Measurements from ENCODE around the gene B3GAT1. TPM values are rescaled to one million over a fixed set of nuclear protein-coding genes. Genes with fewer than 3 reads are reported as not detected.

B3GAT1 gene
- total RNA-seq (1 to 10 TPM in 2 of 7 donors, under 1 TPM in 5; 0.18 to 1.4 (median 0.48) TPM), polyA plus RNA-seq (under 1 TPM; 0.11 to 0.23 TPM)
- long read RNA-seq, donor 1 = 0 reads
- long read RNA-seq, donor 2 = 0 reads
- long read RNA-seq, donor 3 = 0 reads

- Histone ChIP-seq H3K27me3 (no peaks in the 10 kb centered on the region), H3K36me3 (no peaks in the 10 kb centered on the region), H3K4me1 (ENCODE audit: insufficient read depth) (peaks cover 4% of the 10 kb centered on the region), H3K27ac (no peak within 1 kb of the TSS), H3K9me3 (no peaks in the 10 kb centered on the region), H3K4me3 (peak within 1 kb of the TSS; percentile 15)
- intact Hi-C loops (cut with DNase I) = no loop called here
- DNase-seq = peak in 3 of 5 donors; percentile 38 to 46 (median 44)
- TF ChIP-seq POLR2A (IDR thresholded peaks at IDR 0.05) (no peak), CTCF (IDR thresholded peaks at IDR 0.05) (no peak), EP300 (IDR thresholded peaks at IDR 0.05) (no peak)
- WGBS, 3 donors = 1 to 2% (median 1%) methylated on average over 38 to 83 of the region's 94 CpGs
Measured at GRCh38 chr11:134412203-134413042, at the start of gene B3GAT1. B3GAT1 (minus strand) TSS chr11:134412242; CDS start chr11:134387659, 24,583 bp downstream.

DNA sequence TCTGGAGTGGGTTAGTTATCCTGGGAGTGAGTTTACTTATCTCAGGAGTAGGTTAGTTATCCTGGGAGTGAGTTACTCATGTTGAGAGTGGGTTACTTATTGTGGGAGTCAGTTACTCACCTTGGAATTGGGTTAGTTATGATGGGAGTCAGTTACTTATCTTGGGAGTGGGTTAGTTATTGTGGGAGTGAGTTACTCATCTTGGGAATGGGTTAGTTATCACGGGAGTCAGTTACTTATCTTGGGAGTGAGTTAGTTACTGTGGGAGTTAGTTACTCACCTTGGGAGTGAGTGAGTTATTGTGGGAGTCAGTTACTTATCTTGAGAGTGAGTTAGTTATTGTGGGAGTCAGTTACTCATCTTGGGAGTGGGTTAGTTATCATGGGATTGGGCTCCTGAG, 49.6 kb upstream of the B3GAT1 start:
- WGBS, 3 donors = 28 to 45% (median 42%) methylated on average over 1 of the region's 1 CpG
- no peak for DNase-seq
- H3K27ac ChIP-seq = no peak overlapping the region
- H3K27me3 ChIP-seq = no peaks in the 10 kb centered on the region
- no peak overlapping the region for H3K4me3 ChIP-seq
- H3K4me1 ChIP-seq (ENCODE audit: insufficient read depth) = no peaks in the 10 kb centered on the region
- H3K36me3 ChIP-seq = no peaks in the 10 kb centered on the region
- TF ChIP-seq CTCF (IDR thresholded peaks at IDR 0.05) = no peak
- TF ChIP-seq POLR2A (IDR thresholded peaks at IDR 0.05) = no peak
- no peak for TF ChIP-seq EP300 (IDR thresholded peaks at IDR 0.05)
- H3K9me3 ChIP-seq = no peaks in the 10 kb centered on the region
- intact Hi-C loops (cut with DNase I) = no loop called here

DNA sequence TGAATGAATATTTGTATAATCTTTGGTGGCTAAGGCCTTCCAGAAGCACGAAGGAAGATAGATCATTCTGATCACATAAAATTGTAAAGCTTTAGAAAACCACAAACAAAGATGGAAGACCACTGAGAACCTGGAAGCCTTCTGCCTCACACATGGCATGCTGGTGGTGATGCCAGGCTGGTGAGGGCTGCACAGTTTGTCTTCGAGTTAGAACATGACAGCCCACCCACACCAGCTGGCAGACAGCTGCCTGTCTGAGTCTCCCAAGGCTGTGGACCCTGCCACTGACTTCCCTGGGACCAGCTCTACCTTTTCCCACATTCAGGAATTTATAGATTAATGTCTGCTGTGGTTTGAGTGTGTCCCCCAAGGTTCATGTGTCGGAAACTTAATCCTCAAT, 48.8 kb upstream of the B3GAT1 start:
- Histone ChIP-seq H3K9me3 (no peaks in the 10 kb centered on the region), H3K4me1 (ENCODE audit: insufficient read depth) (no peaks in the 10 kb centered on the region), H3K36me3 (no peaks in the 10 kb centered on the region), H3K27me3 (no peaks in the 10 kb centered on the region), H3K4me3 (no peak overlapping the region), H3K27ac (no peak overlapping the region)
- no peak for DNase-seq
- WGBS, 3 donors = 61 to 75% (median 66%) methylated on average over 3 of the region's 3 CpGs
- intact Hi-C loops (cut with DNase I) = no loop called here
- TF ChIP-seq POLR2A (IDR thresholded peaks at IDR 0.05) (no peak), CTCF (IDR thresholded peaks at IDR 0.05) (no peak), EP300 (IDR thresholded peaks at IDR 0.05) (no peak)

GRCh38 chr11:134460062-134460561, 48.1 kb upstream of the B3GAT1 start:
- TF ChIP-seq POLR2A (IDR thresholded peaks at IDR 0.05) = no peak
- TF ChIP-seq EP300 (IDR thresholded peaks at IDR 0.05) = no peak
- no peak for TF ChIP-seq CTCF (IDR thresholded peaks at IDR 0.05)
- 52 to 55% (median 54%) methylated on average over 8 of the region's 8 CpGs for whole genome bisulfite sequencing, 3 donors
- Histone ChIP-seq H3K4me3 (no peak overlapping the region), H3K27ac (no peak overlapping the region), H3K36me3 (no peaks in the 10 kb centered on the region), H3K27me3 (no peaks in the 10 kb centered on the region), H3K9me3 (no peaks in the 10 kb centered on the region), H3K4me1 (ENCODE audit: insufficient read depth) (no peaks in the 10 kb centered on the region)
- intact Hi-C loops (cut with DNase I) = no loop called here
- no peak for DNase-seq
